Limb (tissue), 2 donors: Measurements from ENCODE around the gene RORB.
"Not testable (repeated sequence)": the region's sequence is repeated elsewhere in the genome, so short reads cannot be mapped to it uniquely, and the experiment has no call there.

Experiments used
- DNase-seq, 2 donors: peaks; one replicate each; pipeline ENCODE4 v3.0.0-alpha.2; 2016; ENCODE audit errors: extremely low spot score in 2 of 2

Gene RORB

DNA sequence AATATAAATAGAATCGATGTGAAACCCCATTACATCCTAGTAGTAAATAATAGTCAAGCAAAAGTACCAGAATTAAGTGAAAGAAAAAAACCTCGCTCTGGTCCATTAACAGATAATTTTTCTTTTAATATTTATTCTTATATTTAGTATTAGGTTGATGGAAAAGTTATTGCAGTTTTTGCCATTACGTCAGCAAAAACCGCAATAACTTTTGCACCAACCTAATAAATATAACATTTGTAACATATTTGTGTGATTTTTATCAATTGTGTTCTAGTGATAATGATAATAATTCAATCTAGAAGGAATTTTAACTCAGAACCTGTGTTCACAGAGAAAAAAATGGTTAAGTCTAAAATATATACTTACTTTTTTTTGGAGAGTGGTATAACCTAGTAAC is 16.1 kb downstream of the RORB start:
- no peak for DNase-seq

DNA sequence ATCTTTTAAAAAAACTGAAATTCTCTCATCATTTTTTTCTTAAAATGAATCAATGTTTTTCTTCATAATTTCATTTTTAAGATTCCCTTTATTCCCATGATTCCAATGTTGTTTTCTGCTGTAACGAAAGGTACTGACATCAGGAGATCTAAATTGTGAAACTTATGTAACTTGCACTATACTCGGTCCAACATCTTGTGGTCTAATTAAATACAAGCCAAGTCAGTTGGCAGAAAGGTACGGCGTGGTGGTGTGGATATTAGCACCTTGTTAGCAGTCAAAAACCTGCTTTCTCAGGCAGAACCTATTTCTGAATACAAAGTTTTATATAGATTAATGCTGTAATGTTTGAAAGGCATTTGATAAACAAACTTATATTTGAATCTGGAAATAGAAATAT is 20.1 kb downstream of the RORB start:
- DNase-seq: no peak

DNA sequence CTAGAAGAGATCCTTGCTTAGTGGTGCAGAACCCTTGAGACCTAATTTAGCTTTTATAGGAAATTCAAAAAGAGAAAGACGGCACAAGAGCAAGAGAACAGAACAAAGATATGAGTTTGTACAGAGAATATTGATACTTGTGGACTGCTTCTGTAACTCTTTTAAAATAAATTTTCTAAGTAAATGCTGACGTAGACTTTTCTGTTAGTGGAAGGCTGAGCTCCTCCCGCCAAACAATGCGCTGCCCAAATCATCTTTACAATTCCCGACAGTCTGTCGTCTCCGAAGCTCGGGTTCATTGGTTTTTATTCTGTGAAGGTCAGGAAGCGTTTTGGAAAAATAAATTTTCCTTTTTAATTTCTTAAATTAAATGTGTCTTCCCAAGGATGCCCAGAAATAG is 22.3 kb downstream of the RORB start:
- DNase-seq: no peak

DNA sequence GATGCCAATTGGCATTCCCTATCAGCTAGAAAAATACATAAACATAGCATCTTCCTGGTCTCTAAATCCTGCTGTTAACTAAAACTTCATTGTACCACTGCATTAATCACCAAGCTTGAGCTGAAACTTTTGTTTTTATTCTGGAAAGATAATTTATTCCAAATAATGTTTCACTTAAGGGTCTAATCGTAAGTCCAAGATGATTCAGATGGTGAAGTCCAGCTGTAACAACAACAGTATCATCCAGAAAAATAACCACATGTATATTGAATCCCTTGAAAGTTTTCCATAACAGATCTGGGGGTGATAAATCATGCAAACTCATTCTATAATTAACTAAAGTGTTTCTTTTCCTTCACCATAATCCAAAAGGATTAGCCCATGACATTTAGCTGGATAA is 23.9 kb downstream of the RORB start:
- no peak for DNase-seq

DNA sequence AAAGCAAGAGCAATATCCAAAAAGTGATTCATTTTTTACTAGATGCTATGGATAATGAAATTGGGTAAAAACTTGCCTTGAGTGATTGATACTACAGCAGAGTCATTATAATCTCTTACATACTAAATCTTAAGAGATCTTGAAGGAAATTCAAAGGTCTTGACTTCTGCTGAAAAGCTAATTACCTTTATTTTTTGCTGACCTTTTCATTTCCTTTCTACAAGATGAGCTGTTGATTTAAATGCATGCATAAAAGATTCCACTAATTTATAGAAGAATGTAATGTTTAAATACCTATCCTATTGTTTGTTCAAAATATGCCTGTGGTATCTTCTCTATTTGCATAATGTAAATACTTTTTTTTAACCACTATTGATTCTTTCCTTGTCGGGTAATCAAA is 27.2 kb downstream of the RORB start:
- no peak for DNase-seq

DNA sequence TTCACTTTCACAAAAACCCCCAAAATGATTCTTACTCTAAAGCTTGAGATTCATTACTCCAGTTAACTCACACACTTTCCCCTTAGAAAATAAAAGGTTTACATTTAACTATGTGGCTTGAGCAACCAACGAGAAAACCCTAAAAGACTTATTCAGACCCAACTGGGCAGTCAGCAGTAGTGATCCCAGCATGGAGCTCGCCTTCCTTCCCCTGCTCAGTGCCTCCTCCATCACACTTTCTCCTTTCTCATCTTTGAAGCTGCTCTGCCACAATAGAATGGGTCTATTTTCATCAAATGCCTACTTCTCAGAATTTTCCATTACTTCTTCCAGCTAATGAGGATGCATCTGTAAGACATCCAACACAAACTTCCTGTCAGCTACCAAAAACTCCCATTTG is 29.1 kb downstream of the RORB start:
- no peak for DNase-seq

DNA sequence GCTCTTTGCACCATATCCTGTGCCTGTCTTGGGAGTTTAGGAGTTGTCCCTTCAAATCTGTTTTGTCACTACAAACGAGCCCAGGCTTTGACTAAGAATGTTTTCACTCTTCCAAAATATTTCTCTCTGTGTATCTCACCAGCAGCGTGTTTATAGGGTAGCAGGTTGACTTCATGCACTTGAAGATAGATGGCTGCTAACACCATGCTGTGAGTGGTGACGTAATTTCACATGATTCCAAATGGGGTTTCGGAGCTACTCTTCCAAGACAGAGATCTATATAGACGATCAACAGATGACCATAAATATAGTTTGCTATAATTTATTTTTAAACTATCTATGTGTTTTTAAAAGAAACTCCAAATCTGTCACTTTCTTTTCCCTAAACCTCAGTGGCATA is 30.6 kb downstream of the RORB start:
- DNase-seq: no peak

DNA sequence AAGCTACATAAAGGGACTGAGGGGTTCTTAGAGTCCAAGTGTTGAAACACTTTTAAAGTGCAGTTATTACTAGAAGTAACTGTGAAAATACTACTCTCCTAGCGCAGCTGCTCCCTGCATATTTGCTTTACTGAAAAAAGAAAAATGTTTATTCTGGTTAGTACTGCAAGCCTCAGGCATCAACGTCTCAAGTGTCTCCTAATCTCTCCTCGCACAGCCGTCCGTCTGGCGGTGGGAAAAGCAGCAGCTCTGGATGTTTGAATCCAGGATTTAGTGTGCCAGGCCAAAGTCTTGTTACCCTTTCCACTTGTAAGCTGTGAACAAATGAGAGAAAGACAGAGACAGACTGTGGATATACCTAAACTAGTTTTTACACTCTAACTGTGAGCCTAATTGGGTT is 31.1 kb downstream of the RORB start:
- peak in 1 of 2 donors; percentile 5 for DNase-seq

DNA sequence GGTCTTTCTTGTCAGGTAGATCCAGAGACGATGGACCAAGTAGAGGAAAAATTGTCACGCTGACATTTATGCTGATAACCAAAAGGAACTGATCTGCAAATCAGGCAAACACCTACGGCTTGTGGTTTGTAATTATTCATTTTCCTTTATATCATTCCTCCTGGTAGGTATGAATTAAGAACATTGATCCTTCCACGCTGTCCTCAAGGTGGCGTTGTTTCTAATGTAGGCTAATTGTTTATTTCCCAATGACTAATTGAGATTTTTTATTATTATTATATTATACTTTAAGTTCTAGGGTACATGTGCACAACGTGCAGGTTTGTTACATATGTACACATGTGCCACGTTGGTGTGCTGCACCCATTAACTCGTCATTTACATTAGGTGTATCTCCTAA is 33.3 kb downstream of the RORB start:
- not testable (repeated sequence) for DNase-seq

DNA sequence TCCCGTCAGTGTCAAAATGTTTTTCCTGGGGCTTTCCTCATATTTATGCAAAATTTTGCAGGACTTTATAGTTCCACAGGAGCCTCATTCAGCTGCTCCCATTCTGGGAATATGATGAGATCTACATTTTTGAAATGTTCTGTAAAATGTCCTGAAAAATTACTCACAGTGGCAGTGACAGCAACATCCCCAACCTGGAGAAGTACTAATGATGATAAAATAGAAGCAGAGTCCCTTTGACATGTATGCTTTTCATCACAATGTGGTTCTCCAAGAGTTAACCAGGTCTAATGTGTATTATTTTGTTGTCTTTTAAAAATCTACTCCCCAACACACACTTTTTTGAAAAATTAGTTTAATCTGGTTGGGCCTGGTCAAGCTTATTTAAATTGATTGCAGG is 36.1 kb downstream of the RORB start:
- no peak for DNase-seq

DNA sequence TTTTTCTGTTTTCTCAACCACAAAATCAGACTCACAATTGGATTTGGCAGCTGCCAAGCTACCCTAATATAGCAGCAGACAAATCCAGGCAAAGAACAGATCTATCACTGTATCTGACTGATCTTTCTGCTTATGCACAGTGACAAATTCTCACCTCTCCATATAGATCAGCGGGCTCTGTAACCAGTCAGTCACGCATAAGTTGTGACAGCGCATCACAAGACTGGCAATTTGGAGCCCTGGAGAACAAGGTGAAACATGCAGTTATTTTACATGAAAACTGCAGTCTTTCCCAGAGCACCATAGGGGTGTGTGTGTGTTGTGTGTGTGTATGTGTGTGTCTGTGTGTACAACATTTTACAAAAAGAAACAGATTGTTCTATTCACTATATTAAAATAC is 37.7 kb downstream of the RORB start:
- no peak for DNase-seq

DNA sequence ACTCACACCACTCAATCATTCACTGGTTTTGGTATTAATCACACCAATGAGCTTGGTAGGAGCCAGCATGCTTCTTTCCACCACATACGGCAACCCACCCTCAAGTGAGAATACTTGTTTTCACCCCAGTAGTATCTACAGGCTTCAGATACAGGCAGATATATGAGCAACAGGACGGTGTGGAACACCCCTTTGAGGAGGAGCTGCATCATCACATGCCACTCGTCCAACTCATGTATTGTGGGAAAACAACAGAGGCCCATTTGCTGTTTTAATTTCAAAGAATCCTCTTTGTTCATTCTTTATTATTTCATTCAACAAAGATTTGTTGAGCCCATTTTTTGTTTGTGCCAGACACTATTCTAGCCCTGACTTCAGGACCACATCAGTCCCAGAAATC is 46.0 kb downstream of the RORB start:
- no peak for DNase-seq

DNA sequence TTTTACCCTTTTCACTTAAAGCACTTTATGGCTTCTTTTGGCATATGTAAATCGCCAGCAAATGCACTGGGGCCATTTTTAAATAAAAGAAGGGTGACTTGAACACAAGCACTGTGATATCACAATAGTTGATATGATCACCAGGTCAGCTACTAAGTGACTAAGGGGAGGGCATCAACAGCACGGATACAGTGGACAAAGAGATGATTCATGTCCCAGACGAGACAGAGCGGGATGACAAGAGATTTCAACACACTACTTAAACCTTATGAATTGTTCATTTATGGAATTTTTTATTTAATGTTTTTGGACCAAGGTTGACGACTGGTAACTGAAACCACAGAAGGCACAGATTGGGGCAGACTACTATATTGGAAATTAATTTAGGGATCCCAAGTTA is 54.1 kb downstream of the RORB start:
- no peak for DNase-seq

DNA sequence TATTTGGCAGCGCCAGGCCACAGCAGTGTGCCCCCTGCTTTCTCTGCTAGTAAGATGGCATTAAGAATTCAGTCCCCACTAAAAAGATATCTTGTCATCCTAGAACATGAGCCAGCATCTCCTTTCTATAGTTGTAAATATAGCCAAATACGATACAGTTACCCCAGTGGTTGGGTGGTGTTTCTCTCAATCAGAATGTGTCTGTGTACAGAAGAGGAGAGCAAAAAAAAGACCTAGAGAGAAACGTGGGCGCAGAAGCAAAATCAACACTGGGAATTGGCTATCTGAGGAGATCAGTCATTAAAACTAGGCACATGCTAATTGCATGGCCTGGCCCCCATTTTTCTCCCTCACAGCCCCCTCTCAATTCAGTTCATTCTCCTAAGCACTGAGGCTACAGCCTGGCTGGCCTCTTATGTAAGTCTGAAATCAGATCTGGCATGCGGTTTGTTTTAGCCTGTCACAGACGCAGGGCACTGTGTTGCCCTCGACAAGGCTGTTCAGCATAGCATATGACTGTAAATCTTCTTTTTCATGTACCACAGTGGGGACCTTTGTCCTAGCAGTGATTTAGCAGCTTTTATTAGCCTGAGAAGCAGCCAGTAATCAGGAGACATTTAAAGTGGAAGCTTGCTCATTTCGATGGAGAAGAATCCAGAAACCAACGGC is 57.8 kb downstream of the RORB start:
- peak; percentile 15 to 31 for DNase-seq

DNA sequence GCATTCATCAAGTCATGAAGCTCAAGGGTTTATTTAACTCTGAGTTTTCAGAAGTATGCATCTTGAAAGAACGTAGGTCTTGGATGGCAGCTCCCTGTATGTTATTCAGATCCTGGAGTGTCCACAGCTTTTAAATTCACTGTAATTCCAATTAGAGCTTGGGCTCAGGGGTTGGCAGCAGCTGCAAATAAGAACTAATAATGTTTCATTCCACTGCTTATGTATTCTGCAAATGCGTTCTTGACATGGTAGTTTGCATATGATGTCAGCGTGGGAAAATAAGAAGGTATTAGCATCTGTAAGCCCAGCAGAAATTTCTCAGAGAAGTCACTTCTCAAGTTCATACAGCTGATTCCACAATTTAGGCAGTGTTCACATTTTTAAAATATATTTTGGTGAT is 58.4 kb downstream of the RORB start:
- DNase-seq: no peak

DNA sequence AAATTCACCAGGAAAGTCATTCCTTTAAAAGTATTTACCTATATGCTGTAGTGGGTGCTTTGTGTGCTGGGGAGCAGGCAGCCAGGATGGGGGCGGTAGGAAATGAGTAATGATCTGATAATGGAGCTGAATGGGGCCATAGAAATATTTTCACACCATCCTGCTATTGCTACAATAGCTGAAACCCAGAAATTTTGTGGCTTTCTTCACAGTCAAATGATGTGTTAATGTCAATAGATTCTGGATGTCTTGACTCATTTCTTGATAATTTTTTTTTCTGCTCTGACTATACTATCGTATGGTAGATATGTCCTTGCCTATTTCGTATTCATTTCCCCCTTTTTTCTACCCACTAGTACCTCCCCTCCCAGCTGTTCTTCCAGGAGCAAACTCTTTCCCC is 59.5 kb downstream of the RORB start:
- no peak for DNase-seq

DNA sequence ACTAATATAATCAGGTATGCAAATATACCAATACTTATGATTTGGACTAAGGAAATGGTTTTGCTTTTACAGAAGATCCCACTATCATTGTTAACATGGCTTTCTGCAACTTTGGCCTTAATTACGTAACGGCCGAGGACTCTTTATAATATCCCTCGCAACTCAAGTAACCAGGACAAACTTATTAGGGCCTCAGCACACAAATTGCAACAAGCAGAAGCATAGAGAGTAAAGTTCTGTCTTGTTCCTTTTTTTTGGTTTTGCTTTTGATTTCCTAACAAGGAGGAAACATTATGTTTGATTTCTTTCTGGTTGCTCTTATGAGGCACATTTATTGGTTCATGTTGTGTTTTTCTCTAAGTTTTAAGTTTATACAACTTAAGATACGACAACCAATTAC is 60.4 kb downstream of the RORB start:
- no peak for DNase-seq

DNA sequence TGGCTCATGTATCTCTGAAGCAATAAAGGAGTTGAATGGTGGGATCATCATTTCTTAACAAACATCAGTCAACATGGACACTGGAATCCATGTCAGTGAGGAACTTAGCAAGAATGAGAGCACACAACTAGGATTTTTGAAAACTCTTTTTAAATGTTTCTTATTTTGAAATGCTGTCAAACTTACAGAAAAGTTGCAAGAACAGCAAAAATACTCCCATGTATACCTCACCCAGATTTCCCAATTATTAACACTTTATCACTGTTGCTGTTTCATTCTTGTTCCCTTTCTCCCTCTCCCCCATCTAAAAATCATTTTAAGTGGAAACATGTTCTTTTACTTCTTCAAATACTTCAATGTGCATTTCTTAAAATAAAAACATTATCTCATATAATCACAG is 65.5 kb downstream of the RORB start:
- DNase-seq: no peak

DNA sequence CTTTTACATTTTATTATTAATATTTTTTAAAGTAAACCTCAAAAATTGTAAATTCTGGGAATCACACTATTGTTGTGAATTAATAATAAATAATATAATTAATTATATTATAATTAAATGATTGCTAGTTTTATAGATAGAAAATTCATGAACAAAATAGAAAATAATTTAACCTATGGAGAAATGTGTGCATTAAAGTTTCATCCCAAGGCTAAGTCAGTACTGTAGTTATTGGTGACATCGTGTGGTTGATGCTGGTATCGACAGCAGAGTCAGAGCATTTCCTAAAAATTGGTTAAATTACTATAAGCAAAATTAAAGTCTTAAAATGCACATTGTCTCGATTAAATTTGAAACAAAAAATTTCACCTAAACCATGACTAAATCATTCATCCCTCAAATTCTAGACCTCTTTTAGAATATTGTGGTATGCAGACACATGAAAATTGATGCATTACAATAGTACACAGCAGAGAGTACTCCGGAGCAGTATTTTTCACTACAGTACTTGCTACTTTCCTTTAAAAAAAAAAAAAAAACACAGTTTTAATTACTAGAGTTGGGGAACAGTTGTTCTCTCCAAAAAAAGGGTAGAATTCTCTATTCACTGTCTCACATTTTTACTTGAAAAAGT is 73.9 kb downstream of the RORB start:
- DNase-seq: peak; percentile 50 to 57

DNA sequence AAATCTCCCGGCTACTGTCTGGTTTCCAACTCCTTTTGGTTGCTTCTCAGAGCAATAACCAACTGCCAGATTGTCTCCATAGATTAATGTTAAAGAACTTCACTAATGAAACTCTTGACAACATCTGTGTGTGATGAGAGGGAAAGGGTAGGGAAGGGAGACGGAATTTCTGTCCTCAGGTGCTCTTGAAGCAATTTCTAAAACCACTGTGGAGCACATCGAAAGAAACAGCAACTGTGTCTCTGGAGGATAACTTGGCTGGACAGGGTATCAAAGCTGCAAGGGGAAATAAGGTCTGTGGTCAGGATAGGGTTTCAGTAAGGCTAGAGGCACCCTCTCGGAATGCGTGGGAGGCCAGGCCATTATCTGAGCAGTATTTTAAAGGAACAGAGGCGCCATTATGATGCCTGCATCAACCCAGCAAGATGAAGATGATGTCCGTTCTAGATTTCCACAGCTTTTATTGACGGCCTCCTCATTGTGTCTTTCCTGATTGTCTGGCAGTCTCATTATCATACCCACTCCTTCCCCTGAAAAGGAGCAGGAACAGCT is 76.6 kb downstream of the RORB start:
- no peak for DNase-seq

DNA sequence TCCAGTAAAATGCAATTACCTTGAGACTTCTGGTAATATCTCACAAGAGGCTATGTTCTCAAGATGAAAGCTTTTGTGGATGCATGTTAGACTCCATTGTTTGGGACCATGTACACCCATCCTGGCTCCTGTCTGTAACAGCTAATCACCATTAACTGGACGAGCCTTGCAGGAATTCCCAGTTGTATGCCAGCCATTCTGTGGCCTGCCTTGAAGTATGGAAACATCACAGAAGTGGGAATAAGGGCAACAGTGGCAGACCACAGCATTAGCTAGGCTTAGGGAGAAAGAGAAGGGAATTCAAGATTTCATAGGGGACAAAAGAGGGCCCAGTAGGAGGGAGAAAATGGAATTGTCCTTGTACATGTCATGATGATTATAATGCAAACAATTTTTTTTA is 79.0 kb downstream of the RORB start:
- DNase-seq: no peak

DNA sequence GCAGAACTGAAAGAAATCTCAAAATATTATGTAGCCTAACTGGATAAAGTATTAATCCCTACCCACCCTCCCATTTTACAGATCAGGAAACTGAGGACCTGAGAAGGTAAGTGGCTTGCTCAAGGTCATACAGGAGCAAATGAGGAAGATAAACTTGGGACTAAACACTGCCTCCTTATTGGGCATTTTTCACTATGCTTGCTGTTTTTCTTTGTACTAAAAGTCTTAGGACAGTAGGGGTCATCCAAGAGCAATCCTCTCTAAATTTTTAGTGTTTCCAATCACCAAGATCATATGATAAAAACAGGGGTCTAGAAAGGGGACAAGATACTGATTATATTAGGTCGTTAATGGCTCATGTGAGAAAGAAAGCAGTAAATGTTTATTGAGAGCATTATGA is 80.8 kb downstream of the RORB start:
- DNase-seq: no peak

DNA sequence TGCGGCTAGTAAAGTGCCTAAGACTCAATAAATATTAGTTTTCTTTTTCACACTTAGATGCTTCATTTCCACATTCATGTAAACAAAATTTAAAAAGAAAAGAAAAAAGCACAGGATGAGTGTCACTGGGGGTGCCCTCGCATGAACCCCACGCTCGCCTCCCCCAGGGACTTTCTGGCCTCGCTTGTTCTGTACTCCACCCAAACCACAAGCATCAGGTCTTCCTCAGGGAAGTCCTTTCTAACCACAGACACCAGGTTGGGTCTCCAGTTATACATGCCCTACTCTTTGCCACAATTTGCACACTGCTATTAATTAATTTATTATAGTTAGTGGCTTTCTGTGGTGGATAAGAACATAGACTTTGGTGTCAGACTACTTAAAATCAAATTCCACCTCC is 92.4 kb downstream of the RORB start:
- DNase-seq: no peak
